SK-N-MC (cell line): Measurements from ENCODE around the gene GTF2I.
"Not testable (repeated sequence)": the region's sequence is repeated elsewhere in the genome, so short reads cannot be mapped to it uniquely, and the experiment has no call there.

ENCODE experiments used
- EZH2 ChIP-seq: fragments of 200-600 bp; sonication (generic); IDR thresholded peaks from one replicate; pipeline ENCODE4 v1.6.1; 2017; ENCODE audit warnings: antibody characterized with exemption
- POLR2AphosphoS5 ChIP-seq: IDR thresholded peaks from 2 replicates; pipeline ENCODE4 v1.6.1; 2012; ENCODE audit warnings: mild to moderate bottlenecking, low read depth, low read length, borderline replicate concordance

DNA sequence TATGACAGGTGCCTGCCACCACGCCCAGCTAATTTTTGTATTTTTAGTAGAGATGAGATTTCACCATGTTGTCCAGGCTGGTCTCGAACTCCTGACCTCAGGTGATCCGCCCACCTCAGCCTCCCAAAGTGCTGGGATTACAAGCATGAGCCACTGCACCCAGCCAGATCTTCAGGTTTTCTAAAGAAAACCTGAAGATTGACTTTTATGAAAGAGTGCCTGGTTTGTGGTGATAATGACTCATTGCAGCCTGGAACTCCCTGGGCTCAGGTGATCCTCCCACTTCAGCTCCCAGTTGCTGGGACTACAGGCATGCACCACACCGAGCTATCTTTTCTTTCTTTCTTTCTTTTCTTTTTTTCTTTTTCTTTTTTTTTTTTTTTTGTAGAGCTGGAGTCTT lies 141.1 kb downstream of the GTF2I start:
- not testable (repeated sequence) for TF ChIP-seq EZH2, POLR2AphosphoS5
